Osteoblast (primary cell): ENCODE data around the gene TNFRSF4. TPM values are rescaled to one million over a fixed set of nuclear protein-coding genes. Genes with fewer than 3 reads are reported as not detected.

ENCODE experiments used
- DNase-seq: peaks from one replicate; pipeline ENCODE4 v3.0.0; 2011; ENCODE audit warnings: low spot score, mixed read lengths; ENCODE audit not compliant: insufficient read length; ENCODE audit errors: missing footprints
- H2AFZ ChIP-seq: 2 replicates; pipeline ENCODE4 v1.6.0; 2011; ENCODE audit warnings: mild to moderate bottlenecking, low read length
- H3K27ac ChIP-seq: 2 replicates; pipeline ENCODE4 v1.5.1; 2011; ENCODE audit warnings: mild to moderate bottlenecking, low read depth, low read length, moderate library complexity
- H3K27me3 ChIP-seq: 2 replicates; pipeline ENCODE4 v1.6.0; 2012; ENCODE audit warnings: mild to moderate bottlenecking, control low read depth, inconsistent platforms, low read length, moderate library complexity; ENCODE audit not compliant: insufficient read depth
- H3K36me3 ChIP-seq: 2 replicates; pipeline ENCODE4 v1.5.1; 2011; ENCODE audit warnings: mild to moderate bottlenecking, low read length, control low read depth, moderate library complexity; ENCODE audit not compliant: insufficient read depth
- H3K4me1 ChIP-seq: 2 replicates; pipeline ENCODE4 v1.5.1; 2011; ENCODE audit warnings: mild to moderate bottlenecking, low read length, control low read depth, moderate library complexity; ENCODE audit not compliant: insufficient read depth
- H3K4me2 ChIP-seq: 2 replicates; pipeline ENCODE4 v1.6.0; 2011; ENCODE audit warnings: mild to moderate bottlenecking, low read length; ENCODE audit not compliant: insufficient read depth
- H3K4me3 ChIP-seq: fragments of 200-600 bp; sonication (generic); 3 replicates; pipeline ENCODE4 v1.5.1; 2012; ENCODE audit warnings: mild to moderate bottlenecking, low read length, inconsistent platforms; ENCODE audit not compliant: insufficient read depth
- H3K79me2 ChIP-seq: 2 replicates; pipeline ENCODE4 v1.6.0; 2012; ENCODE audit warnings: mild to moderate bottlenecking, low read length, control low read depth, inconsistent platforms; ENCODE audit not compliant: insufficient read depth
- H3K9me3 ChIP-seq: 2 replicates; pipeline ENCODE4 v1.5.1; 2011; ENCODE audit warnings: low read depth, low read length, control low read depth
- H4K20me1 ChIP-seq: 2 replicates; pipeline ENCODE4 v1.6.0; 2012; ENCODE audit warnings: mild to moderate bottlenecking, low read length, control low read depth; ENCODE audit not compliant: insufficient read depth
- CTCF ChIP-seq: IDR thresholded peaks from 2 replicates; pipeline ENCODE4 v1.5.1; 2011; ENCODE audit warnings: mild to moderate bottlenecking, low read depth, low read length, moderate library complexity; ENCODE audit errors: extremely low read depth
- total RNA-seq: library from RNA; depleted of rRNA; stranded (reverse); fragments of >200 nt; gene quantifications from 2 replicates; pipeline ENCODE4 v1.2.3, GENCODE V29; 2012

The TNFRSF4 gene
- total RNA-seq, 1 donor, result under 0.01 TPM

DNA sequence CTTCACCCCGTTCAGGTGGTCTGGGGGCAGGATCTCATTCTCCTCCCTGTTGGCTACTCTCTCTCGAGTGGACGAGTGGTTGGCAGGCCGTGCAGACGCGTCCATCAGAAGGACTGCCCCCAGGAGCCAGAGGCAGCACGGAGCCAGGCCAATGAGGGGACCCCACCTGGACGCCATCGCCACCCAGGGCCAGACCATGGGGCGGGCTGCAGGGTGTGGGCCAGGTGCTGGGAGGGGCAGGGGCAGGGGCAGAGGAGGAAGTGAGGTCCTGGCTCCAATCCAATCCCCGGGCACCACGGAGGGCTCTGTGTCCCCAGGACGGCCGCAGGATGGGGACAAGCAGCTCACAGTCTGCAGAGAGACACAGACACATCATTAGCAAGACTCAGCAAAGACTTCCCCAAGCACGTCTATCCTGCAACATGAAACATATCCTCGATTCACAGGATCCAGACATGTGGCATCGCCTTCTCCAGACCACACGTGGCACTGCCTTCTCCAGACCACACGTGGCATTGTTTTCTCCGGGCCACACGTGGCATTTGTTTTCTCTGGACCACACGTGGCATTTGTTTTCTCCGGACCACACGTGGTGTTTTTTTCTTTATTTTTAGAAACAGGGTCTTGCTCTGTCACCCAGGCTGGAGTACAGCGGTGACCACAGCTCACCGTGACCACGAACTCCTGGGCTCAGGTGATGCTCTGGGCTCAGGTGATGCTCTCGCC, 14.8 kb upstream of the TNFRSF4 start:
- H3K79me2 ChIP-seq, result peaks cover 91% of the 10 kb centered on the region
- no peaks in the 10 kb centered on the region for H3K27me3 ChIP-seq
- no peak overlapping the region for H3K27ac ChIP-seq
- H3K36me3 ChIP-seq, result peaks cover 12% of the 10 kb centered on the region
- H2AFZ ChIP-seq, result no peak overlapping the region
- DNase-seq, result no peak
- TF ChIP-seq CTCF, result no peak
- no peak overlapping the region for H3K4me2 ChIP-seq
- H3K9me3 ChIP-seq, result no peaks in the 10 kb centered on the region
- peaks cover 54% of the 10 kb centered on the region for H4K20me1 ChIP-seq
- H3K4me1 ChIP-seq, result peaks cover 13% of the 10 kb centered on the region
- no peak overlapping the region for H3K4me3 ChIP-seq

DNA sequence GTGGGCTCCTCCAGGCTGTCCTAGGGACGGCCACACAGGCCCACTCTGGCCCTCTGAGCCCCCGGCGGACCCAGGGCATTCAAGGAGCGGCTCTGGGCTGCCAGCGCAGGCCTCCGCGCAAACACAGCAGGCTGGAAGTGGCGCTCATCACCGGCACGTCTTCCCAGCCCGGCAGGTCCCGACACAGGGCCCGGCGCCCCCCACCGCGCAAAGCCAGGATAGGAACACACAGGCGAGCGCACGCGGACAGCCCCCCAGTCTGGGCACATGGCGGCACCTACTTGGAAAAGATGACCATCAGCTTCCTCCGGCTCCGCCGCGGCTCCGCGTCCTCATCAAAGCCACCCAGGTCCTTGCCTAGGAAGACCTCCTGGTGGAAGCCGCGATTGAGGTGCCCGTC, 14.2 kb upstream of the TNFRSF4 start:
- H3K36me3 ChIP-seq, result peaks cover 14% of the 10 kb centered on the region

DNA sequence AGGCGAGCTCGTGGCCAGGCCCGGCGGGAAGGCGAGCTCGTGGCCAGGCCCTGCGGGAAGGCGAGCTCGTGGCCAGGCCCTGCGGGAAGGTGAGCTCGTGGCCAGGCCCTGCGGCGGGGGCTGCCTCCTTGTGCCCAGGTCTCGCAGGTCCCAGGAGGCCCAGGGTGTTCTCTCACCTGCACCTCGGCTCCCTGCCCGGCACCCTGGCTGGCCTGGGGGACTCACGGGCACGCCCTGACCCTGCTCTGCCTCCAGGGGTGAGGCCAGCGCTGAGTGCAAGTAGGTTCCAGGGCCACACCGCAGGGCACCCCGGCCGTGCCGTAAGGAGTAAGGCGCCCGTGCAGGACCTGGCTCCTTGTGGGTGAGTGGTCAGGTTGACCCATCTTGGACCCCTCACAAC, 13.4 kb upstream of the TNFRSF4 start:
- Histone ChIP-seq H3K4me1 (peaks cover 13% of the 10 kb centered on the region), H3K4me2 (no peak overlapping the region), H3K27me3 (no peaks in the 10 kb centered on the region), H3K27ac (no peak overlapping the region), H3K36me3 (peaks cover 22% of the 10 kb centered on the region), H3K9me3 (no peaks in the 10 kb centered on the region), H3K79me2 (peaks cover 82% of the 10 kb centered on the region), H2AFZ (no peak overlapping the region), H3K4me3 (no peak overlapping the region), H4K20me1 (peaks cover 62% of the 10 kb centered on the region)
- DNase-seq, result no peak
- no peak for TF ChIP-seq CTCF

More for the DNA sequence above, 14.2 kb upstream of the TNFRSF4 start:
- Histone ChIP-seq H3K79me2 (peaks cover 85% of the 10 kb centered on the region), H3K27ac (no peak overlapping the region), H2AFZ (no peak overlapping the region), H3K9me3 (no peaks in the 10 kb centered on the region), H3K4me3 (no peak overlapping the region), H3K27me3 (no peaks in the 10 kb centered on the region), H3K4me1 (peaks cover 13% of the 10 kb centered on the region), H3K4me2 (no peak overlapping the region), H4K20me1 (peaks cover 57% of the 10 kb centered on the region)
- TF ChIP-seq CTCF, result no peak
- no peak for DNase-seq

DNA sequence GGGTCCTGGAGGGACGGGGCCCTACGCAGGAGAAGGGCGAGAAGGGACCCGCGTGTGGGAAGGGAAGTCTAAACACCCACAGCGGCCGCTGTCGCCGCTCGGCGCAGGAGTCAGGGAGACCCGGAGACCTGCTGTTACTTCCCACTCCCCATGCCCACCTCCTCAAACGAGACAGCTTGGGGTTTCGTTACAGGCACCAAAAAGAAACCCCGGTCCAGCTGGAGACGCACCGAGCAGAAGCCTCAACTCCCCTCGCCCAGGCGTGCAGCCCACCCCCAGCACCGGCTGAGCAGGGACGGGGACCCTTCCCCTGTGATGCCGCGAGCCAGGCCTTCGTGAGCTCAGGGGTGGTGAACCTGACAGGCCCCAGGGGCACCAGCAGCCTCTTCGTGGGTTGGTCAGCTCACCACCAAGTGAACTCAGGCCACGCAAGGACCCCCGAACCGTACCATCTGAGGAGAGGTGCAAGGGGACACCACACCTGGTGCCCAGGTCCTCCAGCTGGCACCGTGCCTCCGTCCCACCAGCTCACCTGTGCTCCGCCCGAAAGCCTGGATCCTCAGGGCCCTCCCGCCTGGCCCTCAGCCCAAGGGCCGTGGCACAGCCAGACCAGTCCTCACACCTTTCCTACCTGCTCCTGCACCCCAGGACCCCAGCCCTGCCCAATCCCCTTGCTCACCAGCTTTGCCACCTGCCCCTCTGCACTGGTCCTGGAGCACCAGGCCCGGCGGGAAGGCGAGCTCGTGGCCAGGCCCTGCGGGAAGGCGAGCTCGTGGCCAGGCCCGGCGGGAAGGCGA, 12.8 kb upstream of the TNFRSF4 start:
- peaks cover 26% of the 10 kb centered on the region for H3K36me3 ChIP-seq
- H3K9me3 ChIP-seq, result no peaks in the 10 kb centered on the region
- DNase-seq, result no peak
- H4K20me1 ChIP-seq, result peaks cover 62% of the 10 kb centered on the region
- peaks cover 81% of the 10 kb centered on the region for H3K79me2 ChIP-seq
- TF ChIP-seq CTCF, result no peak
- H3K4me2 ChIP-seq, result no peak overlapping the region
- H2AFZ ChIP-seq, result no peak overlapping the region
- no peaks in the 10 kb centered on the region for H3K27me3 ChIP-seq
- no peak overlapping the region for H3K4me3 ChIP-seq
- H3K27ac ChIP-seq, result no peak overlapping the region
- H3K4me1 ChIP-seq, result peaks cover 13% of the 10 kb centered on the region
